GM12892 (cell line): ENCODE data around the gene FERMT3.

ENCODE experiments used
- DNase-seq: peaks from one replicate; pipeline ENCODE4 v3.0.0; 2011; ENCODE audit not compliant: insufficient read length
- FAIRE-seq: peaks from 2 replicates; lab custom pipeline; 2011; peaks lifted over from hg19 to GRCh38; lab: Jason Lieb, UNC
- POLR2A ChIP-seq: IDR thresholded peaks from 2 replicates; pipeline ENCODE4 v1.6.1; 2011; ENCODE audit warnings: low read depth, low read length, control low read depth
- POLR2AphosphoS5 ChIP-seq: IDR thresholded peaks from 2 replicates; pipeline ENCODE4 v1.6.1; 2011; ENCODE audit warnings: low read depth, low read length, control low read depth
- TAF1 ChIP-seq: IDR thresholded peaks from 2 replicates; pipeline ENCODE4 v1.6.1; 2011; ENCODE audit warnings: low read depth, mild to moderate bottlenecking, control low read depth, low read length, borderline replicate concordance

The FERMT3 gene

DNA sequence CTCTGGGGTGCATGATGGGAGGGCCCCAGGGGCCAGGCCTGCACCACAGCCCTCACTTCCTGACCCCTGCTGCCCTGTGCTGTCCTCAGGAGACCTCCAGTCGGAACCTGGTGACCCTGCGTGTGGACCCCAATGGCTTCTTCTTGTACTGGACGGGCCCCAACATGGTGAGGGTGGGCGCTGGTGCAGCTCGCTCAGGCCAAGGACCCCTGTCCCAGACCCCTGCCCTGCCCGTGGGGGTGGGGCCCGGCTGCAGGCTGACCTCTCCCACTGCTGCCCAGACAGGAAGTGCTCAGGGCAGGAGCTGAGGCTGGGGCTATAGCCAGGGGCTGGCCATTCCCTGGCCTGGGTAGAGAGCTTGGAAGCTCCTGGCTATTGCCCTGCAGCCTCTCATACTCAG, 47.8 kb downstream of the FERMT3 start:
- DNase-seq (no peak), FAIRE-seq (no peak)
- no peak for TF ChIP-seq POLR2AphosphoS5
- TF ChIP-seq TAF1, result no peak
- TF ChIP-seq POLR2A, result no peak

DNA sequence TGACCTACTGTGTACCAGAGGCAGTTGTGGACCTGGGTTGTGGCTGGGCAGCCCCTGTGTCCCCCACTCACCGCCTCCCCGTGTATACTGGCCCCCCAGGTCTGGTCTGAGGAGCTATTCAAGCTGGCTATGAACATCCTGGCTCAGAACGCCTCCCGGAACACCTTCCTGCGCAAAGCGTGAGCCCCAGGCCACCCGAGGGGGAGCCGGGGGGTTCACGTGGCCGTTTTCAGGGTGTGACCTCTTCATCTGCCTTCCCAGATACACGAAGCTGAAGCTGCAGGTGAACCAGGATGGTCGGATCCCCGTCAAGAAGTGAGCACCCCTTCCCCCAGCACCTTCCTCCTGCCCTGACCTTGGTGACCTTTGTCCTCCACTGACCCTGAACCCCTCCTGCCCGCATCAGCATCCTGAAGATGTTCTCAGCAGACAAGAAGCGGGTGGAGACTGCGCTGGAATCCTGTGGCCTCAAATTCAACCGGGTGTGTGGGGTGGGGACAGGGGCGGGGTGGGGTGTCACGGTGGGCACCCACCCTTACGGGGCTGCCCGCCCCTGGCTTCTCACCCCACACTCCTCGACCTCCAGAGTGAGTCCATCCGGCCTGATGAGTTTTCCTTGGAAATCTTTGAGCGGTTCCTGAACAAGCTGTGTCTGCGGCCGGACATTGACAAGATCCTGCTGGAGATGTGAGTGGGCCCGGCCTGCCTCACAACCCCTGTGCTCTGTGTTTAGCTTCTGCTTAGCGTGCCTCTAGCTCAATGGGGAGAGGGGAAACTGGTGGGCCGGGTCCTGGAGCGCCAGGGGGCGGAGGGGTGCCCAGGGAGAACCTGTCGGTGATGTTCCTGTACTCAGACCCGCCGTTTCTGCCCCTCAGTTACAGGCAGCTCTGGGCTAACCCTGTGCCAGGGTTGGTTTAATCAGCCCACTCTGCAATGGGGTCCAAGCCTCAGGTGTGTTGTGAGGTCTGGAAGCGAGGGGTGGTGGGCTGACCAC, 48.9 kb downstream of the FERMT3 start:
- TF ChIP-seq TAF1, result no peak
- TF ChIP-seq POLR2A, result no peak
- no peak for TF ChIP-seq POLR2AphosphoS5
- no peak for FAIRE-seq
- no peak for DNase-seq

DNA sequence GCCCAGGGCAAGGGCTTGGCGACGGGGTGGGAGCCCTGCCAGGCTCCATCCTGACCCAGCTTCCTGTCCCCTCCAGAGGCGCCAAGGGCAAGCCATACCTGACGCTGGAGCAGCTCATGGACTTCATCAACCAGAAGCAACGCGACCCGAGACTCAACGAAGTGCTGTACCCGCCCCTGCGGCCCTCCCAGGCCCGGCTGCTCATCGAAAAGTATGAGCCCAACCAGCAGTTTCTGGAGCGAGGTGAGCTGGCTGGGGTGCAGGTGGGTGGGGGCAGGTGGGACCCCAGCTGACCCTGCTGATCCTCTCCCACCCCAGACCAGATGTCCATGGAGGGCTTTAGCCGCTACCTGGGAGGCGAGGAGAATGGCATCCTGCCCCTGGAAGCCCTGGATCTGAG, 49.8 kb downstream of the FERMT3 start:
- no peak for FAIRE-seq
- no peak for TF ChIP-seq POLR2A
- TF ChIP-seq POLR2AphosphoS5, result no peak
- no peak for TF ChIP-seq TAF1
- no peak for DNase-seq

DNA sequence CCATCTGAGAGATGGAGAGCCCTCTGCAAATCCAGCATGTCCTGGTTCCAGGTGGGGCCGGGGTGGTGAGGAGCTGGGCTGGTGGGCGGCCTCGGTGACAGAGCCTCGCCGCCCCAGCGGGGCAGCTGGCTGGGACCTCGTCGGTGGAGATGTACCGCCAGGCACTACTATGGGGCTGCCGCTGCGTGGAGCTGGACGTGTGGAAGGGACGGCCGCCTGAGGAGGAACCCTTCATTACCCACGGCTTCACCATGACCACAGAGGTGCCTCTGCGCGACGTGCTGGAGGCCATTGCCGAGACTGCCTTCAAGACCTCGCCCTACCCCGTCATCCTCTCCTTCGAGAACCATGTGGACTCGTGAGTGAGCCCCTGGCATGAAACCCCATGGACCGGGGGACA, 51.8 kb downstream of the FERMT3 start:
- DNase-seq, result no peak
- FAIRE-seq, result no peak
- TF ChIP-seq POLR2AphosphoS5, result no peak
- TF ChIP-seq TAF1, result no peak
- no peak for TF ChIP-seq POLR2A

DNA sequence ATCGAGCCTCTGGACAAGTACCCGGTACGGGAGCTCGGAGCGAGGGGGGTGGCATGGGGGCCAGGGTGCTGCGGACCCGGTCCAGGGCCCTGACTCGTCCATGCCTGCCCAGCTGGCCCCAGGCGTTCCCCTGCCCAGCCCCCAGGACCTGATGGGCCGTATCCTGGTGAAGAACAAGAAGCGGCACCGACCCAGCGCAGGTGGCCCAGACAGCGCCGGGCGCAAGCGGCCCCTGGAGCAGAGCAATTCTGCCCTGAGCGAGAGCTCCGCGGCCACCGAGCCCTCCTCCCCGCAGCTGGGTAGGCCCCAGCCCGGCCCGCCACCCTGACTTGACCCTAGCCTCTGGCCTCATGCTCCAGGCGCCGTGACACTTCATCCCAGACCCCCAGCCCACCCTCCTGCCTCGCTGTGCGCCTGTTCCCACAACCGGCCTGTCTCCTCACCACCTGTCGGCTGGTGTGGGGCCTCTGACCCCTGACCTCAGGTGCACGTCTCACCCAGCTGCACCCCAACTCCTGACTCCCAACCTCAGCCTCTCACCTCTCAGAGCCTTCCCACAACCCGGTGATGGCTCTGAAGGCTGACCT, 52.5 kb downstream of the FERMT3 start:
- DNase-seq (no peak), FAIRE-seq (no peak)
- TF ChIP-seq POLR2A (no peak), POLR2AphosphoS5 (no peak), TAF1 (no peak)

DNA sequence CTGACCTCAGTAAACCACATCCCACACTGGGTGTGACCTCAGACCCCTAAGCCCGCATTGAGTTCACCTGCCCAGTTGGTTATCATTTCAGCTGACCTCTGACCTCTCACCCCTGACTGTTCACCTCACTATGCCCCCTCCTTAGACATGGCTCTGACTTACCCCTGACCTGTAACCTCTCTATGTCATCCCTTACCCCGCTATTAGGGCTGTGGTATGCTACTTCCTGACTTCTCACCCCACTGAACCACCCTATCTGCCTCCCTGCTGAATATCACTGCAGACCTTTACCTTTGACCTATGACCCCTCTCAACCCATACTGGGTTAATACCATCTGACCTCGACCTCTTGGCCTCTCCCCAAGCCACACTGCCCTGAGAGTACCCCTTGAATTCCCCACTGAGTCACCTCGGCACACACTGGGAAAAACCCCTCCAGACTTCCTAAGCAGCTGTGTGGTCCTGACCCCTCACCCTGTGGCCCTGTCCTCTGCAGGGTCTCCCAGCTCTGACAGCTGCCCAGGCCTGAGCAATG, 53.1 kb downstream of the FERMT3 start:
- peak; percentile 90 for FAIRE-seq
- DNase-seq, result no peak

DNA sequence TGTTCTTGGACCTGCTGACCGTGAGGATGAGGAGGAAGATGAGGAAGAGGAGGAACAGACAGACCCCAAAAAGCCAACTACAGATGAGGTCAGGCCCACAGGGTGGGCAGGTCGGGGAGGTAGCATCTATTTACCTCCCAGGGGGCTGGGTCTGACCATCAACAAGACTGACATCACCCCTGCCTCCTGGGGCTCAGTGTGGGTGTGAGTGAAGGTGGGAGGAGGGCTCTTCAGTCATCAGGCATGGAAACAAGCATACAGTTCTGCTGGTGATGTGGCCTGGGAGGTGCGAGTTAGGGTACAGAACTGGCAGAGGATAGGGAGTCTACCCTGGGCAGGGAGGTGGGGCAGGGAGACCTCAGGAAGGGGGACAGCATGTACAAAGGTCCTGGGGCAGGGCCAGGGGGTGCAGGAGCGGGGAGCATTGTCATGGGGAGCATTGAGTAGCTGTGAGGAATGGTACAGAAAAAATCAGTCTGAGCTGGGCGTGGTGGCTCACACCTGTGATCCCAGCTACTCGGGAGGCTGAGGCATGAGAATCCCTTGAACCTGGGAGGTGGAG, 53.7 kb downstream of the FERMT3 start:
- FAIRE-seq, result no peak
- no peak for TF ChIP-seq POLR2AphosphoS5
- TF ChIP-seq TAF1, result no peak
- TF ChIP-seq POLR2A, result no peak
- no peak for DNase-seq

More for the DNA sequence above, 53.1 kb downstream of the FERMT3 start:
- TF ChIP-seq POLR2AphosphoS5 (no peak), POLR2A (no peak), TAF1 (no peak)

DNA sequence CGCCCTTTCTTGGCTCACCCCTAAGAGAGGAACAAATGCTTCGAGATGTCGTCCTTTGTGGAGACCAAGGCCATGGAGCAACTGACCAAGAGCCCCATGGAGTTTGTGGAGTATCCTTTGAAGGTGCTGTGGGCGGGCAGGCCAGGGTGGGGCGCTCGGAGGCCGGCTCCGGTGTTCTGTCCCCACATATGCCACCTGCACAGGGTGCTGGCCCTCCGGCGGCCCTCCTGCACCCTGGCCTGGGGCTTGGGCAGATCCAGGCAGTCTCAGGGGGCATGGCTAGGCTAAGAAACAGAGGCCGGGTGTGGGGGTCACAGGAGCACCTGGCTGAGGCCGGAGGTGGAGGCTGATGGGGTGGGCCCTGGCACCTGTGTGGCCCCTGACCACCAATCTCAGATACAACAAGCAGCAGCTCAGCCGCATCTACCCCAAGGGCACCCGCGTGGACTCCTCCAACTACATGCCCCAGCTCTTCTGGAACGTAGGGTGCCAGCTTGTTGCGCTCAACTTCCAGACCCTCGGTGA, 55.1 kb downstream of the FERMT3 start:
- FAIRE-seq (no peak), DNase-seq (no peak)
- no peak for TF ChIP-seq TAF1
- no peak for TF ChIP-seq POLR2A
- TF ChIP-seq POLR2AphosphoS5, result no peak

DNA sequence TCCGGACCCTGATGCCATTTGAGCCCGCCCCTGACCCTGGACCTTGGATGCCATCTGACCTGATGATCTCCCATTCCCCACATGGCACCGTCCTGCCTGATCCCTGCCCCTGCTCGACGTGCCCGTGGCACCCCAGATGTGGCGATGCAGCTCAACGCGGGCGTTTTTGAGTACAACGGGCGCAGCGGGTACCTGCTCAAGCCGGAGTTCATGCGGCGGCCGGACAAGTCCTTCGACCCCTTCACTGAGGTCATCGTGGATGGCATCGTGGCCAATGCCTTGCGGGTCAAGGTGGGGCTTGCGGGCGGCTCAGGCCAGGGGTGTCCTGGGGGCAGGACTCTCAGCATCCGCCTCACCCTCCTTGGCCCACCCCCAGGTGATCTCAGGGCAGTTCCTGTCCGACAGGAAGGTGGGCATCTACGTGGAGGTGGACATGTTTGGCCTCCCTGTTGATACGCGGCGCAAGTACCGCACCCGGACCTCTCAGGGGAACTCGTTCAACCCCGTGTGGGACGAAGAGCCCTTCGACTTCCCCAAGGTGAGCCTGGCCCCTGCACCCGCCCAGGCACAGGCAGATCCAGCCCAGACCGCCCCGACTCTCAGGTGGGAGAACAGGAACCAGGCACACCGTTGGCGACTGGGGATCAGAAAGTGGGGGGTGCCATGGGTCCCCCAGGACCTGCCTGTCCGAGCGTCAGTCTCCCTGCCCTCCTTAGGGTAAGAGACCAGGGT, 55.9 kb downstream of the FERMT3 start:
- no peak for TF ChIP-seq TAF1
- TF ChIP-seq POLR2AphosphoS5, result no peak
- TF ChIP-seq POLR2A, result no peak
- no peak for DNase-seq
- FAIRE-seq, result no peak
